ENCODE measurements around the gene TJP3. TPM values are rescaled to one million over a fixed set of nuclear protein-coding genes. Genes with fewer than 3 reads are reported as not detected.
A peak's percentile ranks its signal among the peaks of the same experiment; 100 is the strongest.

TJP3 gene
- total RNA-seq, 2 donors from 2014 or later = 15.7 to 25.9 TPM

DNA sequence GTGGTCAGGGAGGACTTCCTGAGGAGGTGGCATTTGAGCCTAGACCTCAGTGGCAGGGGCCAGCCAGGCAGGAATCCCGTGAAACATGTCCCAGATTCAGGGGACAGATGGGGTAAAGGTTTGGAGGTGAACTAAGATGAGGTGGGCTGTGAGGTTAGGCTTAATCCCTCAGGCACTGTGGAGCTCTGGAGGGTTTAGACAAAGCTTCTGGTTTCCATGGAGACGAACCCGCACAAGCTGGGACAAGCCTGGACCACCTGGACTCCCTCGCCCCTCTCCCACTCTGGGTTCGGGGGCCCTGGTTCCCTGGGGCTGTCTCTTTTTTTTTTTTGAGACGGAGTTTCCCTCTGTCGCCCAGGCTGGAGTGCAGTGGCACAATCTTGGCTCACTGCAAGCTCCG, 15.7 kb downstream of the TJP3 start:
- Histone ChIP-seq H3K36me3 (ENCODE audit: control insufficient read depth, insufficient read depth, low read length) (no peaks in the 10 kb centered on the region), H3K9ac (ENCODE audit: extremely low read depth, low read length, poor library complexity, severe bottlenecking) (no peak overlapping the region), H3K27ac (ENCODE audit: low read depth, low read length) (no peak overlapping the region), H3K4me1 (ENCODE audit: control insufficient read depth, insufficient read depth, low read length) (no peaks in the 10 kb centered on the region), H3K9me3 (ENCODE audit: control insufficient read depth, low read length) (no peaks in the 10 kb centered on the region), H3K4me3 (ENCODE audit: low read length) (no peak overlapping the region), H3K27me3 (ENCODE audit: control insufficient read depth, insufficient read depth, low read length, poor library complexity, severe bottlenecking) (peaks cover 7% of the 10 kb centered on the region)
- Mint-ChIP-seq H3K27ac (no peak overlapping the region), H3K4me3 (no peak overlapping the region), H3K4me1 (peaks cover 4% of the 10 kb centered on the region), H3K27me3 (ENCODE audit: insufficient read depth) (peaks cover 12% of the 10 kb centered on the region), H3K9me3 (no peaks in the 10 kb centered on the region), H3K36me3 (ENCODE audit: low read depth) (no peaks in the 10 kb centered on the region)
- no peak for DNase-seq
- WGBS, 2 experiments (ENCODE audit: insufficient coverage in 1 of 2, insufficient read length in 1 of 2) = 50 to 54% methylated on average over 2 to 8 of the region's 8 CpGs
- TF ChIP-seq, protein P1, sequence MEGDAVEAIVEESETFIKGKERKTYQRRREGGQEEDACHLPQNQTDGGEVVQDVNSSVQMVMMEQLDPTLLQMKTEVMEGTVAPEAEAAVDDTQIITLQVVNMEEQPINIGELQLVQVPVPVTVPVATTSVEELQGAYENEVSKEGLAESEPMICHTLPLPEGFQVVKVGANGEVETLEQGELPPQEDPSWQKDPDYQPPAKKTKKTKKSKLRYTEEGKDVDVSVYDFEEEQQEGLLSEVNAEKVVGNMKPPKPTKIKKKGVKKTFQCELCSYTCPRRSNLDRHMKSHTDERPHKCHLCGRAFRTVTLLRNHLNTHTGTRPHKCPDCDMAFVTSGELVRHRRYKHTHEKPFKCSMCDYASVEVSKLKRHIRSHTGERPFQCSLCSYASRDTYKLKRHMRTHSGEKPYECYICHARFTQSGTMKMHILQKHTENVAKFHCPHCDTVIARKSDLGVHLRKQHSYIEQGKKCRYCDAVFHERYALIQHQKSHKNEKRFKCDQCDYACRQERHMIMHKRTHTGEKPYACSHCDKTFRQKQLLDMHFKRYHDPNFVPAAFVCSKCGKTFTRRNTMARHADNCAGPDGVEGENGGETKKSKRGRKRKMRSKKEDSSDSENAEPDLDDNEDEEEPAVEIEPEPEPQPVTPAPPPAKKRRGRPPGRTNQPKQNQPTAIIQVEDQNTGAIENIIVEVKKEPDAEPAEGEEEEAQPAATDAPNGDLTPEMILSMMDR (conservative IDR thresholded peaks at IDR 0.05) = no peak

DNA sequence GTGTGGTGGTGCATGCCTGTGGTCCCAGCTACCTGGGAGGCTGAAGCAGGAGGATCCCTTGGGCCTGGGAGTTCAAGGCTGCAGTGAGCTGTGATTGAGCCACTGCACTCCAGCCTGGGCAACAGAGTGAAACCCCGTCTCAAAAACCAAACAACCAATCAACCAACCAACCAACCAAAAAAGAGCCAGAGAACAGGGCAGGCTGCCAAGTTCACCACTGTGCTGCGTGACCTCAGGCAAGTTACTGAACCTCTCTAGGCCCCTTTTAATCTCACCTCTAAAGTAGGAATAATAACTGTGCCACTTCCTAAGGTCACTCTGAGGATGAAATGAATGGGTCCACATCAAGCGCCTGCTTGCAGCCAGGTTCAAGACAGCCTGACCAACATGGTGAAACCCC, 16.9 kb downstream of the TJP3 start:
- peaks cover 4% of the 10 kb centered on the region for H3K4me1 Mint-ChIP-seq
- Histone ChIP-seq H3K9ac (ENCODE audit: extremely low read depth, low read length, poor library complexity, severe bottlenecking) (no peak overlapping the region), H3K4me1 (ENCODE audit: control insufficient read depth, insufficient read depth, low read length) (no peaks in the 10 kb centered on the region), H3K4me3 (ENCODE audit: low read length) (no peak overlapping the region), H3K27me3 (ENCODE audit: control insufficient read depth, insufficient read depth, low read length, poor library complexity, severe bottlenecking) (peaks cover 7% of the 10 kb centered on the region), H3K9me3 (ENCODE audit: control insufficient read depth, low read length) (no peaks in the 10 kb centered on the region), H3K36me3 (ENCODE audit: control insufficient read depth, insufficient read depth, low read length) (no peaks in the 10 kb centered on the region), H3K27ac (ENCODE audit: low read depth, low read length) (no peak overlapping the region)
- 88 to 100% methylated on average over 1 to 3 of the region's 3 CpGs for WGBS, 2 experiments (ENCODE audit: insufficient coverage in 1 of 2, insufficient read length in 1 of 2)
- H3K4me3 Mint-ChIP-seq = no peak overlapping the region
- H3K36me3 Mint-ChIP-seq (ENCODE audit: low read depth) = no peaks in the 10 kb centered on the region
- no peaks in the 10 kb centered on the region for H3K9me3 Mint-ChIP-seq
- H3K27ac Mint-ChIP-seq = no peak overlapping the region
- TF ChIP-seq, protein P1 (conservative IDR thresholded peaks at IDR 0.05) = no peak
- peaks cover 12% of the 10 kb centered on the region for H3K27me3 Mint-ChIP-seq (ENCODE audit: insufficient read depth)
- DNase-seq = no peak

DNA sequence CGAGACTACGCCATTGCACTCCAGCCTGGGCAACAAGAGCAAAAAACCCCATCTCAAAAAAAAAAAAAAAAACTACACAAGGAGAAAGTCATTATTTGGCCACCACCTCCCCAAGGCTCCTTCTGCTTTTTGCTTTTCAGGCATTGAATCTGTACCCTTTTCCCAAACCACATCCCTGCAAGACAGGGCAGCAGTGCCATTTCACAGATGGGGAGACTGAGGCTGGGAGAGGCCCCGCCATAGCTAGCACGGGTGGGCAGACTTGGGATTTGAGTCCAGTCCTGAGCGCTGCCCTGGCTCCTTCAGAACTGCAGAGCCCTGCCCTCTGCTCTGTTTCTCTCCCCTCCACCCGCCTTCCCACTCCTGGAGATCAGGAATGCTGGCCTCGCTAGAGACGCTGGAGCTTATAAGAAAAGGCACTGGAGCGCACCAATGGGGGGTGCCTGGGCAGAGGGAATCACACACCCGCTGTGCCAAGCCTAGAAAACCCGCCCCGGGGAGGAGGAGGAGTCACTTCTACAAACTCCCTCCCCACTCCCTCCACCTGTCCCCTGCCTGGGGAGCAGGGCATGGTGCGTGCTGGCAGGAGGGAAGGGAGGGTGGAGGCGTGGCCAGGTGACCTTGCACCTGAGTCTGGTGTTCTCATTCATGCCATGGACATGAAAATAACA, 17.6 kb downstream of the TJP3 start:
- 21 to 41% methylated on average over 5 to 14 of the region's 14 CpGs for WGBS, 2 experiments (ENCODE audit: insufficient coverage in 1 of 2, insufficient read length in 1 of 2)
- Mint-ChIP-seq H3K4me3 (no peak overlapping the region), H3K4me1 (peaks cover 4% of the 10 kb centered on the region), H3K27ac (no peak overlapping the region), H3K27me3 (ENCODE audit: insufficient read depth) (peaks cover 12% of the 10 kb centered on the region), H3K36me3 (ENCODE audit: low read depth) (no peaks in the 10 kb centered on the region), H3K9me3 (no peaks in the 10 kb centered on the region)
- peaks cover 7% of the 10 kb centered on the region for H3K27me3 ChIP-seq (ENCODE audit: control insufficient read depth, insufficient read depth, low read length, poor library complexity, severe bottlenecking)
- no peak overlapping the region for H3K27ac ChIP-seq (ENCODE audit: low read depth, low read length)
- H3K4me3 ChIP-seq (ENCODE audit: low read length) = no peak overlapping the region
- H3K36me3 ChIP-seq (ENCODE audit: control insufficient read depth, insufficient read depth, low read length) = no peaks in the 10 kb centered on the region
- TF ChIP-seq, protein P1 (conservative IDR thresholded peaks at IDR 0.05) = no peak
- no peak overlapping the region for H3K9ac ChIP-seq (ENCODE audit: extremely low read depth, low read length, poor library complexity, severe bottlenecking)
- H3K4me1 ChIP-seq (ENCODE audit: control insufficient read depth, insufficient read depth, low read length) = no peaks in the 10 kb centered on the region
- DNase-seq = peak; percentile 88
- H3K9me3 ChIP-seq (ENCODE audit: control insufficient read depth, low read length) = no peaks in the 10 kb centered on the region

Measured in endodermal cell (in vitro differentiated cells).